Small intestine (tissue), 7 donors: ENCODE measurements around the gene NOP9. TPM values are rescaled to one million over a fixed set of nuclear protein-coding genes. Genes with fewer than 3 reads are reported as not detected.

Experiments used
- DNase-seq, 2 donors: peaks; one replicate each; pipeline versions ENCODE4 v3.0.0 to v3.0.0-alpha.2; 2013
- FAIRE-seq: peaks from 2 replicates; lab custom pipeline; 2012; peaks lifted over from hg19 to GRCh38; lab: Jason Lieb, UNC
- H3K27ac ChIP-seq, 3 donors: one replicate each; pipeline ENCODE4 v1.5.1; 2013; ENCODE audit warnings: low read length in 2 of 3, mild to moderate bottlenecking in 2 of 3, control low read depth in 1 of 3, inconsistent platforms in 1 of 3, low read depth in 1 of 3, moderate library complexity in 1 of 3
- H3K27me3 ChIP-seq, 3 donors: one replicate each; pipeline ENCODE4 v1.6.1; 2013; ENCODE audit warnings: low read length in 3 of 3, inconsistent platforms in 1 of 3; ENCODE audit not compliant: control insufficient read depth in 3 of 3, insufficient read depth in 3 of 3
- H3K36me3 ChIP-seq, 3 donors: one replicate each; pipeline ENCODE4 v1.6.1; 2013; ENCODE audit warnings: low read length in 3 of 3, inconsistent platforms in 1 of 3, low read depth in 1 of 3, mild to moderate bottlenecking in 1 of 3, moderate library complexity in 1 of 3; ENCODE audit not compliant: control insufficient read depth in 3 of 3, insufficient read depth in 2 of 3
- H3K4me1 ChIP-seq, 3 donors: one replicate each; pipeline ENCODE4 v1.6.1; 2013; ENCODE audit warnings: low read length in 2 of 3, inconsistent platforms in 1 of 3, low read depth in 1 of 3, mild to moderate bottlenecking in 1 of 3, moderate library complexity in 1 of 3; ENCODE audit not compliant: control insufficient read depth in 3 of 3, insufficient read depth in 2 of 3
- H3K4me3 ChIP-seq, 3 donors: one replicate each; pipeline ENCODE4 v1.5.1; 2013; ENCODE audit warnings: low read length in 3 of 3, control low read depth in 1 of 3, inconsistent platforms in 1 of 3, low read depth in 1 of 3, mild to moderate bottlenecking in 1 of 3, moderate library complexity in 1 of 3
- H3K9me3 ChIP-seq, 2 donors: one replicate each; pipeline ENCODE4 v1.6.1; 2013; ENCODE audit warnings: low read depth in 1 of 2, low read length in 1 of 2; ENCODE audit not compliant: control insufficient read depth in 2 of 2, insufficient read depth in 1 of 2
- WGBS, 3 donors: extraction: QIAGEN DNeasy Blood & Tissue Kit; methylation state at CpG; one replicate each; pipeline ENCODE4 v1.1.7; 2013; 5-methylcytosine and 5-hydroxymethylcytosine counted together
- polyA plus RNA-seq, 4 donors: library from polyadenylated mRNA; stranded (reverse) in 3 of 4; unstranded in 1 of 4; fragments of 200-250 nt in 3 of 4; fragments of 120-200 nt in 1 of 4; gene quantifications; one replicate each; pipeline versions ENCODE4 v1.2.1 to v1.2.3, GENCODE V29; 2013
- donor health status: healthy with polysubstance abuse.
- donor health status: control.
- donor health status: control.
- donor health status: Bipolar disorder and iron deficiency.
- donor health status: healthy.

Gene NOP9
- polyA plus RNA-seq, 4 donors, result 9.7 to 22.5 (median 16.0) TPM

DNA sequence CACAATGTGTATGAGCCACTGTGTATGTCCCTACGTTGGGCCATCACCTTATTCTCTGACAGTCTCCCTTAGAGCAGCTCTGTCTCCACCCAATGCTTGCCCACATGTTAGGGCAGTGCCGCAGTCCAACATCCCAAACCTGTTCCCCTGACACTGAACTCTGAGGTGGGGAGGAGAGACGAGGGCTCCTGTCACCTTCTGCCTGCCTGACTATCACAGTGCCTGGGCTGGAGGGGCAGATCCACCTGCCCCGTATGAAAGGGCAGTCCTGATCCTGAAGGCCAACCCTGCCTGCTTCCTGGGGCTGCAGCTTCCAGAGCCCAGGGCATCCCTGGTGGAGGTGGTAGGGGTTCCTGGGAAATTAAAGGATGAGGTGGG is 38.9 kb upstream of the NOP9 start:
- FAIRE-seq (no peak), DNase-seq (no peak)
- H3K4me1 ChIP-seq, result peaks cover 0 to 10% (median 0%) of the 10 kb centered on the region in 3 donors
- 78 to 82% (median 81%) methylated on average over 4 of the region's 4 CpGs for WGBS, 3 donors
- no peaks in the 10 kb centered on the region for H3K9me3 ChIP-seq
- peaks cover 0 to 70% (median 0%) of the 10 kb centered on the region in 3 donors for H3K36me3 ChIP-seq
- H3K27me3 ChIP-seq, result no peaks in the 10 kb centered on the region
- no peak overlapping the region for H3K4me3 ChIP-seq
- H3K27ac ChIP-seq, result no peak overlapping the region

DNA sequence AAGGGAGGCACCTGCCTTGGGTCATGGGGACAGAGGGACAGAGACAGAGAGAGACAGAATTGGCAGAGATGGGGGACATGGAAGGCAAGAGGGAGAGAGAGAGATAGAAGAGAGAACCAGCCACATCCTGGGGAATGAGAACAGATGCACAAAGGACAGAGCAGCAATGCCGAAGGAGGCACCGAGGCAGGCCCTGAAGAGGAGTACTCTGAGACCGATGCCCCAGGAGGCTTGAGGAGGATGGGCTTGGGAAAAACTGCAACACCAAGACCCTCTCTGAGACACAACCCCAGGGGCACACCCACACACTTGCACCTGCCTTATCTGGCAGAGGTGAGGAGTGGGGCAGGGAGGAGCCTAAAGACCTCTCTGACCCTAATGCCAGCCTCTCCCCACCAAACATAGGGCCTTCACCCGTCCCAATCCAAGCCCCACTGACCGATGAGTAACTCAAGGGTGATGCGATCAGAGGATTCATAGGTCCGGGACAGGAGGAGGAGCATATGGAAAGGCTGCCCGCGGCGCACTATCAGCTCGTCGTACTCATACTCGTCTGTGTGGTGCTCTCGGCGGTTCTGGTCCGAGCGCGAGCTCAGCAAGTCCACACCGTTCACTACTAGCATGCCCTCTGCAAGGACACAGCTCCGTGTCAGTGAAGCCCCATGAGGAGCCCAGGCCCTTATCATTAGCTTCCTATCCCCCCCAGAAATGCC is 38.2 kb upstream of the NOP9 start:
- Histone ChIP-seq H3K27me3 (no peaks in the 10 kb centered on the region), H3K9me3 (no peaks in the 10 kb centered on the region), H3K27ac (no peak overlapping the region), H3K4me1 (peaks cover 0 to 3% (median 0%) of the 10 kb centered on the region in 3 donors), H3K4me3 (no peak overlapping the region), H3K36me3 (peaks cover 0 to 72% (median 3%) of the 10 kb centered on the region in 3 donors)
- FAIRE-seq (no peak), DNase-seq (no peak)
- WGBS, 3 donors, result 88 to 93% (median 89%) methylated on average over 20 of the region's 20 CpGs

DNA sequence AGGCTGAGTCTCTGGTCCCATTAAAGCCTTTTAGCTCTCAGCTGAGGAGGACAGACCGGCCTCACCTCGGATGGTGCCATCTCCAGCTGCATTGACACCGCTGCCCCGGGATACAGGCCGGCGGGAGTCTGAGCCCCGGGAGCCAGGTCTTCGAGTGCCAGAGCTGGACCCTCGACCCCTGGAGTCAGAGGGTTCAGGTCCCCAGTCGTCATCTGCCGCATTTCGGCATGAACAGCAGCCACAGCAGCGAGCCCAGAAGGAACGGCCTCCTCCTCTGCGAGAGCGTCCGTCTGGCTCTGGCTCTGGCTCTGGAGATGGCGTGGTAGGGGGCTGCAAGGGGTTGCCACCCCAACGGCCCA is 37.7 kb upstream of the NOP9 start:
- no peak overlapping the region for H3K27ac ChIP-seq
- no peaks in the 10 kb centered on the region for H3K9me3 ChIP-seq
- H3K4me3 ChIP-seq, result no peak overlapping the region
- DNase-seq, result no peak
- H3K36me3 ChIP-seq, result peaks cover 0 to 75% (median 9%) of the 10 kb centered on the region in 3 donors
- 92 to 97% (median 92%) methylated on average over 19 of the region's 19 CpGs for whole genome bisulfite sequencing, 3 donors
- peaks cover 0 to 3% (median 0%) of the 10 kb centered on the region in 3 donors for H3K4me1 ChIP-seq
- H3K27me3 ChIP-seq, result no peaks in the 10 kb centered on the region
- FAIRE-seq, result no peak

DNA sequence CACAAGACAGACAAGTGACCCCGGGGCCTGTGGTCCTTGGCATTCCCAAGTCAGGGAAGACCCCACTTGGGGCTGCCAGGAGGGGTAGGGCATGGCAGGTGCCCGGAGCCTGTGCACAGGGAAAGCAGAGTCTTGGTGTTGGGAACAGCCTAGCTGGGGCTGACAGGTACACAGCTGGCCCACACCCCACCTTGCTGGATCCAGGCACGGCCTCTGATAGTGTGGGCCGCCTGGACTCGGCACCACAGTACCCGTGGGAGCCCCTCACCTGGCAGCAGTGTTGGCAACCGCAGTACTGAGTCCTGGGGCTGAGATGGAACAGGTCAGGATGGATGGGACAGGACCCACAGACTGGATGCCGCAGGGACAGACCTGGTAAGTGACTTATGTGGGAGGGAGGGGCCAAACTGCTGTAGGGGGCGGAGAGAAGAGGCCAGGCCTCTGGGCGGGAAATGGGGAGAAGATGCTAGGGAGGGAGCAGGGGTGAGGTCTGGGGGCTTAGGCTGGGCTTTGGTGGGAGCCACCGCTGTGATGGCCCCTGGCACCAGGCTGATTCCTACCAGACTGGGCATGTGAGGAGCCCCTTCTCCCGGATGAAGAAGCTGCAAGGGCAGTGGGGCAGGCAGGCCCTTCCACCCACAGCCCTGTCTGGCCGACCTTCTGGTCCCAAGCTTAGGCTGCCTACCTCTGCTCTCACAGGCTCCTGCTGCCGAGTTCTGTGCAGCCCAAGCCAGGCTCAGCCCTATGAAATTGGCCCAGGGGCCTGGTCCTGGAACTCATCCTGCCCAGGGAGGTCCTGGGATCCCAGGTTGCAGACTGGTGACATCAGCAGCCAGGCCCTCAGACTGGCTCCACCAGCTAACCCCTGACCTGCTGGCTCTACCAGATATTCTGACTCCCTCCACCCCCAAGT is 36.6 kb upstream of the NOP9 start, which contains the start of gene TGM1:
TSS of gene TGM1 (minus strand) at position 357 of the 913 bp plus-strand sequence. CDS start 825 bp downstream, outside the sequence.
- no peak for DNase-seq
- no peak for FAIRE-seq

DNA sequence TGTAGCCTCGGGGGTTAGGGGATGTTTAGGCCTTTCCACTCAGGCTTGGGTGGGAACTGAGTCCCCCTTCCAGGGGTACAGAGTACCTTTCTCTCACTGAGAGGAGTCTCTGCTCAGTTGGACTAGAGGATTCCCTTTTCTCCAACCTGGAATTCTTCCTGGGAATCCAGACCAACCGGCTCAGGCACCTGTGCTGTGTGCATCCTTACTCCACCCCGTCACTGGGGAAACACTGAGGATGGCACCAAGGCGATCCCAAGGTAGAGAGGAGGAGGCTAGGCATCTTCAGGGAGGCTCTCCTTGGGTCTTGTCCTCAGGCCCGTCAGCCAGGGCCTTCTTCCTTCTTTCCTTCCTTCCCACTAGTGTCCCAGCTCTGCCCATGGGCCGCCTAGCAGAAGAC is 35.8 kb upstream of the NOP9 start:
- FAIRE-seq (no peak), DNase-seq (no peak)
- WGBS, 3 donors, result 73 to 81% (median 76%) methylated on average over 5 to 6 of the region's 6 CpGs
- no peak overlapping the region for H3K27ac ChIP-seq
- no peaks in the 10 kb centered on the region for H3K9me3 ChIP-seq
- no peak overlapping the region for H3K4me3 ChIP-seq
- H3K4me1 ChIP-seq, result no peaks in the 10 kb centered on the region
- H3K27me3 ChIP-seq, result no peaks in the 10 kb centered on the region
- H3K36me3 ChIP-seq, result peaks cover 0 to 84% (median 10%) of the 10 kb centered on the region in 3 donors

More for the DNA sequence above, 36.6 kb upstream of the NOP9 start, which contains the start of gene TGM1:
- Histone ChIP-seq H3K27ac (no peak within 1 kb of the TSS), H3K36me3 (peaks cover 0 to 83% (median 10%) of the 10 kb centered on the region in 3 donors), H3K4me3 (no peak within 1 kb of the TSS), H3K27me3 (no peaks in the 10 kb centered on the region), H3K9me3 (no peaks in the 10 kb centered on the region), H3K4me1 (no peaks in the 10 kb centered on the region)
- 79 to 89% (median 85%) methylated on average over 14 of the region's 14 CpGs for WGBS, 3 donors

DNA sequence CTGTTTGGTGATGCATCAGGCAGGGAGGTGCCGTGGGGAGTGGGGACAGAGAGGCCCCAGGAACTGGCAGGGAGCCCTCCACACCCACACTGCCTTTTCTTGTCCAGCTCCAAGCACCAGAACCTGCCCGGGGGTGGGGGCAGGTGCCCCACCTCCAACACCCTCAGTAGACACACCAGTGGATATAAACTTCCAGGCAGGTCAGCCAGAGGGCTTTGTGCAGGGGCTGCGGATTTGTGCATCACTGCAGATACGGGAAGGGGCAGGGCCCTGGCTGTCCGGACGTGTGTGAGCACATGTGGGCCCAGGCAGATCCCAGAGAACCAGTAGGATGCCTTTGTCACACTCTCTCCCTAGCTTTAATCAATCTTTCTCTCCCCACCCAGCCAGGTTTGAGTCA is 35.4 kb upstream of the NOP9 start:
- DNase-seq, result no peak
- Histone ChIP-seq H3K4me3 (no peak overlapping the region), H3K9me3 (no peaks in the 10 kb centered on the region), H3K27me3 (no peaks in the 10 kb centered on the region), H3K36me3 (peaks cover 0 to 85% (median 10%) of the 10 kb centered on the region in 3 donors), H3K27ac (no peak overlapping the region), H3K4me1 (no peaks in the 10 kb centered on the region)
- 80 to 88% (median 85%) methylated on average over 6 of the region's 6 CpGs for WGBS, 3 donors
- FAIRE-seq, result no peak

DNA sequence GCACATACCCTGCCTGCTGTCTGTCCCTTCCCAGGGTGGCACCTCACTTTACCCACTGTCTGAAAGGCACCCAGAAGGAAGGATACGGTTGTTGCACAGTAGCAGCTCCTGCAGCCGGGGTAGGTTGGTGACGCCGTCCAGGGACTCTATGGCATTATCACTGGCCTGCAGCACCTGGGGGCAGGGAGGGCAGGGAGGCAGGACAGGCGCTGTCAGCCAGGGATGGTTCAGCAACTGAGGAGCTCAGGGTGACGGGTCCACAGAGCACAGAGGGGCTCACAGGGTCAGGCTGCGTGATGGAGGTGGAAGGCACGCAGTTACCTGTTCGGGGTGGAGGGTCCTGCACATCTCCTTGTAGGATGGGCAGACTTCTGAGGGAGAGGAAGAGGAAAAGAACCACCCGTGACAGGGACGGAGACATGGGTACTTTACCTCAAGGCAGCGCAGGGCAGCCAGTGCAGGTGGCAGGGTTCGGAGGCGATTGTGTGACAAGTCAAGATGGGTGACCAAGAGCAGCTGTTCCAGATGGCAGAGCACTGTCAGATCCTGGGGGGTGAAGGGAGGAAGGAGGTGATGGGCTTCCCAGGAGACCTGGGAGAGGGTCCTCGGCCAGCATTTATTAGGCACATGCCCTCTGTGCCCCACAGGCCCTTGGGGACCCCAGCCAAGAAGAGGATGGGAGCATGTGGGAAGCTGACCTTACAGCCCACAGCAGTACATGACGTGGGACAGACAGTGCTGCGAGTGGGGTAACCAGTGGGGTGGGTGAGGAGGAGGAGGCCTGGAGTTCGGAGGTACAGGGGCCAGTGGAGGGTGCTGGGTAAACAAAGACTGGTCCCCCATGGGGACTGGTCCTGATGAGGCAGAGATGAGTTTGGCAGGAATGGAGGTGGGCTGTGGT is 33.1 kb upstream of the NOP9 start:
- H3K4me1 ChIP-seq, result peaks cover 0 to 4% (median 0%) of the 10 kb centered on the region in 3 donors
- DNase-seq (no peak), FAIRE-seq (no peak)
- H3K27me3 ChIP-seq, result no peaks in the 10 kb centered on the region
- H3K4me3 ChIP-seq, result no peak overlapping the region
- WGBS, 3 donors, result 88 to 96% (median 90%) methylated on average over 18 of the region's 18 CpGs
- H3K36me3 ChIP-seq, result peaks cover 0 to 71% (median 10%) of the 10 kb centered on the region in 3 donors
- no peak overlapping the region for H3K27ac ChIP-seq
- H3K9me3 ChIP-seq, result no peaks in the 10 kb centered on the region
